Measurements from ENCODE around the gene SLIT3. TPM values are rescaled to one million over a fixed set of nuclear protein-coding genes. Genes with fewer than 3 reads are reported as not detected.

Gene SLIT3
- total RNA-seq, 2 donors from 2014 or later = 6.6 to 6.7 TPM

DNA sequence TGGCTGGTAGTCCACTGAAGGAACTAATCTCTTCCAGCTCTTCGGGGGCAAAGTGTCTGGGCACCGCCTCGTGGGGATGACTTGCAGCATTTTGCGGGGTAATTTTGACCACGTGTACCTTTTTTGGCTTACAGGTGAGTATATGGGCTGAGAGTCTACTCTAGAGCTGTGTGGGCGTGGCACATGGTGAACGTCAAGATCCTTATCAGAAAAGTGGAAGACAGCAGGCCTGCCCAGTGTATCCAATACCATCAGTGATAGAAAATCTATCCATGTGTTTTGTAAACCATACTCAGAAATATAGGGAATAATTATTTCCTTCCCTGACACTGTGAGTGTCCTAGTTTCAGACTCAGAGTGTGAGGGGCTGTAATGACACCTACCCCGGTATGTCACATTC, 148.5 kb downstream of the SLIT3 start:
- 76 to 80% methylated on average over 7 to 8 of the region's 8 CpGs for WGBS, 2 donors
- DNase-seq (no peak), ATAC-seq (no peak)
- H3K4me1 ChIP-seq = no peaks in the 10 kb centered on the region
- H3K36me3 ChIP-seq (replicated peaks in 1 of 2; ENCODE audit: insufficient read depth in 1 of 2, low read depth in 2 of 2) = no peaks in the 10 kb centered on the region
- TF ChIP-seq, protein P1, sequence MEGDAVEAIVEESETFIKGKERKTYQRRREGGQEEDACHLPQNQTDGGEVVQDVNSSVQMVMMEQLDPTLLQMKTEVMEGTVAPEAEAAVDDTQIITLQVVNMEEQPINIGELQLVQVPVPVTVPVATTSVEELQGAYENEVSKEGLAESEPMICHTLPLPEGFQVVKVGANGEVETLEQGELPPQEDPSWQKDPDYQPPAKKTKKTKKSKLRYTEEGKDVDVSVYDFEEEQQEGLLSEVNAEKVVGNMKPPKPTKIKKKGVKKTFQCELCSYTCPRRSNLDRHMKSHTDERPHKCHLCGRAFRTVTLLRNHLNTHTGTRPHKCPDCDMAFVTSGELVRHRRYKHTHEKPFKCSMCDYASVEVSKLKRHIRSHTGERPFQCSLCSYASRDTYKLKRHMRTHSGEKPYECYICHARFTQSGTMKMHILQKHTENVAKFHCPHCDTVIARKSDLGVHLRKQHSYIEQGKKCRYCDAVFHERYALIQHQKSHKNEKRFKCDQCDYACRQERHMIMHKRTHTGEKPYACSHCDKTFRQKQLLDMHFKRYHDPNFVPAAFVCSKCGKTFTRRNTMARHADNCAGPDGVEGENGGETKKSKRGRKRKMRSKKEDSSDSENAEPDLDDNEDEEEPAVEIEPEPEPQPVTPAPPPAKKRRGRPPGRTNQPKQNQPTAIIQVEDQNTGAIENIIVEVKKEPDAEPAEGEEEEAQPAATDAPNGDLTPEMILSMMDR (IDR thresholded peaks at IDR 0.05) = no peak
- TF ChIP-seq POLR2A (IDR thresholded peaks at IDR 0.05) = no peak
- intact Hi-C loops (cut with DNase I) = no loop called here
- no peaks in the 10 kb centered on the region for H3K27me3 ChIP-seq
- no peaks in the 10 kb centered on the region for H3K9me3 ChIP-seq
- no peak overlapping the region for H3K4me3 ChIP-seq
- no peak overlapping the region for H3K27ac ChIP-seq

DNA sequence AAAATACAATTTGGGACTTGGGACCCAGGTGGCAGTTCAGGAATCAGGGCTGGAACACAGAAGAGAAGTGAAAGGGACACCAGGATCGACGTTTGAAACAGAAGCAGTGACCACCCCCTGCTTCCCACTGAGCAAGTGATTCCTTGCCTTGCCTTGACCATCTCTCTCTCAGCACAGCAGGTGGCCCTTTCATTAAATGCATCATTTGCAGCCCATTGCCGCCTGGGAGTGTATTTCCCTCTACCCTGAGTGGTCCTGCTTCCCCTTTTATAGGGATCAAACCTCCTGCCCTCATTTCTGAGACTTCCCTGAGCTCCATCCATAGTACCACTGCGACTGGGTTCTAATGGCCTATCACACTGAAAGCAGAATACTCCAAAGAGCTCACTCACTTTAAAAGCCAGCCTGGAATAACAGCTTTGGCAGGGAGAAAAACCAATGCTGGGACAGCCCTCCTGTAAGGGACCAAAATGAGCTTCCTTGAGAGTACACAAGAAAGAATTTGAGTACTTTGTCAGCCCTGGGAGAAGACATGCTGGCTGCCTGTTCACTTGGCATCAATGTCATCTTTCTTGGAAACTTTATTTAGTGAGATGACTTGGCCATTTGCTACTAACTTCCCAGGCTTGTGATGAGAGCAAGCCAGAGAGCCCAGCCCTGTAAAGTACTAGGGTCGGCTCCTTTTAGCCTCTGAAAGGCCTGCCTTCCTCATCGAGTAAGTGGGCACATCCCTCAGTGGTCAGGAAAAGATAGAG, 149.7 kb downstream of the SLIT3 start:
- ATAC-seq = no peak
- H3K36me3 ChIP-seq (replicated peaks in 1 of 2; ENCODE audit: insufficient read depth in 1 of 2, low read depth in 2 of 2) = no peaks in the 10 kb centered on the region
- intact Hi-C loops (cut with DNase I) = no loop called here

DNA sequence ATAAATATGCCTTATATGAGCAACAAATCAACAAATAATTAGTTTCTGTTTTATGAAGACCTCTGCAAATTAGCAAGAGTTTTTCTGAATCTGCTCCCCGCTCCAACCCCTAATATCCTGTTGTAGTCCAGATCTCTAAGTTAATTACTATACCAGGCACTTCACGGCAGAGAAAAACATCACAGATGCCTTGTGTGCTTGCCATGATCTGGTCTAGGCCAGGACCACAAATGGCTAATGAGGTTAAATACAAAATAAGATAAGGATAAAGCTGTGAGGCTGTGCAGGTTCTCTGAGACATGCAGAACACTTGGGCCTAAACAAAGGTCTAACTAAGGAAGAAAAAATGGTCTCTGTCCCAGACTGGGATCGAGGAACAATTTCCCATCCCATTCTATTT, 150.8 kb downstream of the SLIT3 start:
- Histone ChIP-seq H3K27me3 (no peaks in the 10 kb centered on the region), H3K9me3 (no peaks in the 10 kb centered on the region), H3K4me3 (no peak overlapping the region), H3K4me1 (no peaks in the 10 kb centered on the region), H3K27ac (no peak overlapping the region), H3K36me3 (replicated peaks in 1 of 2; ENCODE audit: insufficient read depth in 1 of 2, low read depth in 2 of 2) (no peaks in the 10 kb centered on the region)
- TF ChIP-seq, protein P1 (IDR thresholded peaks at IDR 0.05) = no peak
- no peak for TF ChIP-seq POLR2A (IDR thresholded peaks at IDR 0.05)
- ATAC-seq = no peak
- intact Hi-C loops (cut with DNase I) = no loop called here
- 76 to 79% methylated on average over 3 of the region's 3 CpGs for WGBS, 2 donors
- no peak for DNase-seq

More for the DNA sequence above, 149.7 kb downstream of the SLIT3 start:
- TF ChIP-seq, protein P1 (IDR thresholded peaks at IDR 0.05) = no peak
- no peak for TF ChIP-seq POLR2A (IDR thresholded peaks at IDR 0.05)
- no peak overlapping the region for H3K27ac ChIP-seq
- DNase-seq = no peak
- no peaks in the 10 kb centered on the region for H3K9me3 ChIP-seq
- H3K4me3 ChIP-seq = no peak overlapping the region
- H3K27me3 ChIP-seq = no peaks in the 10 kb centered on the region
- WGBS, 2 donors = 58 to 60% methylated on average over 6 of the region's 6 CpGs
- H3K4me1 ChIP-seq = no peaks in the 10 kb centered on the region

DNA sequence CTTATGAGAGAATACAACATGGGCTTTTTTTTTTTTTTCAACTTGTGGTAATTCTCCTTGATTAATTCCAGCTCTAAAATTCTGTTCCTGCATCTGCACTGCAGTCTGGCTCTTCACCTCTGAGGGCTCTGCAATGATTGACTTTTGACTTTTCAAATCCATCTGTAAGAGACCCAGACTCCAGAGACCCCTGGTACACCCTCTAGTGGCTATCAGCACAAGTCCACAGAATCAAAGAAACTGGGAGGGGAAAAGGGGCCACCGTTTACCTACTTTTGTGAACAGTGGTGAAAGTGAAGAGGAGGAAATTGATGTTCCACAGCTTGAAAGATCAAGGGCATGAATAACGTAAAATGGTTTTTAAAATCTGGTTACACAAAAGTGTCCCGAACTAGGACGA, 151.6 kb downstream of the SLIT3 start:
- H3K4me1 ChIP-seq = no peaks in the 10 kb centered on the region
- WGBS, 2 donors = 34 to 60% methylated on average over 4 of the region's 4 CpGs

More for the DNA sequence above, 151.6 kb downstream of the SLIT3 start:
- Histone ChIP-seq H3K4me3 (no peak overlapping the region), H3K27ac (no peak overlapping the region), H3K27me3 (no peaks in the 10 kb centered on the region), H3K36me3 (replicated peaks in 1 of 2; ENCODE audit: insufficient read depth in 1 of 2, low read depth in 2 of 2) (no peaks in the 10 kb centered on the region), H3K9me3 (no peaks in the 10 kb centered on the region)
- TF ChIP-seq, protein P1 (IDR thresholded peaks at IDR 0.05) = no peak
- TF ChIP-seq POLR2A (IDR thresholded peaks at IDR 0.05) = no peak
- no peak for ATAC-seq
- DNase-seq = no peak
- intact Hi-C loops (cut with DNase I) = no loop called here
